Measurements from ENCODE around the gene FAM53B. TPM values are rescaled to one million over a fixed set of nuclear protein-coding genes. Genes with fewer than 3 reads are reported as not detected.

The FAM53B gene
- total and polyA plus RNA-seq, 2 experiments from 2014 or later = 2.1 to 10.1 TPM

DNA sequence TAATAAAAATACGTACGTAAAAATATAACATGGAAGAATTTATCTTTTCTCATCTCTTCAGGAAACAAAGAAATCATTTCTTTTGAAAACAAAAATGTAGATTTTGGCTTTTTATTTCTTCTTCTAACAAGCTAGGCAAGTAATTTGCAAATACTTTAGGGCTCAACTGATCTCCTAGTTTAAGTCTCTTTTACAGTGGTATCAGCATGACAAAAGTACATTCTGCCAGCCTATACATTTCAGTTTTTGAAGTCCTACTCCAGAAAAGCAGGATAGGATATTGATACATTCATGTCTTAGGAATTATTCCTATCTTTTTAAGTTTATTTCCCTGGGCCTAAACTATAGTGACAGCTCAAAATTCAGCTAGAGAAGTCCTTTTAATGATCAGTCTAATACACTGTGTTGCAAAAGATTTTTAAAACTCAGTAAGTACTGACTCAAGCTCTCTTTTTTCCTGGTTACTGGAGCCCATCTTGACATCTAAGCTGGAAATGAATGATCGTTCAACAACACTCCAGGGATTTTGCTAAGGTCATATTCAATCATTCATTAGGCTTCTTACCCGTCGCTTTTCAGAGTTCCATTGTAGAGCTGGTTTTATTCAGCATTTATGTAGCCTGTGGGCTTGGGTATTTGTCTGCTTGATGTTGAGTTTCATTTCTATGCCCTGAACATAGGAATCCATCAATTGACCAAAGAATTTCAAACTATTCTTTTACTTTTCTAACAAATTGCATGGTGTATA is 12.2 kb upstream of the FAM53B start:
- H3K27ac ChIP-seq = no peak overlapping the region
- no peaks in the 10 kb centered on the region for H3K9me2 ChIP-seq (ENCODE audit: insufficient read depth)
- no peaks in the 10 kb centered on the region for H3F3A ChIP-seq (ENCODE audit: insufficient read depth)
- H2AFZ ChIP-seq = no peak overlapping the region
- DNase-seq = no peak
- TF ChIP-seq EZH2phosphoT487 (IDR thresholded peaks at IDR 0.05; ENCODE audit: insufficient read depth, low read depth) = no peak
- H3K79me2 ChIP-seq (ENCODE audit: insufficient read depth) = peaks cover 5% of the 10 kb centered on the region; the same call in 1 of the 2 replicates
- no peaks in the 10 kb centered on the region for H3K9me3 ChIP-seq (ENCODE audit: low read depth)
- H3K36me3 ChIP-seq (ENCODE audit: low read depth) = peaks cover 38% of the 10 kb centered on the region
- no peak overlapping the region for H3K4me3 ChIP-seq
- WGBS, 2 experiments (ENCODE audit: low coverage in 1 of 2, low lambda C conversion rate in 2 of 2, missing lambda C conversion rate in 2 of 2) = 90 to 93% methylated on average over 5 of the region's 5 CpGs
- H3K4me1 ChIP-seq (ENCODE audit: insufficient read depth) = no peaks in the 10 kb centered on the region
- no peaks in the 10 kb centered on the region for H4K20me1 ChIP-seq (ENCODE audit: insufficient read depth)
- in situ Hi-C loops (cut with MboI) = no loop called here
- H3K27me3 ChIP-seq (replicated peaks; ENCODE audit: insufficient read depth) = no peaks in the 10 kb centered on the region
- no peak overlapping the region for H3K4me2 ChIP-seq (ENCODE audit: unreplicated experiment)
- H3K9ac ChIP-seq = no peak overlapping the region

DNA sequence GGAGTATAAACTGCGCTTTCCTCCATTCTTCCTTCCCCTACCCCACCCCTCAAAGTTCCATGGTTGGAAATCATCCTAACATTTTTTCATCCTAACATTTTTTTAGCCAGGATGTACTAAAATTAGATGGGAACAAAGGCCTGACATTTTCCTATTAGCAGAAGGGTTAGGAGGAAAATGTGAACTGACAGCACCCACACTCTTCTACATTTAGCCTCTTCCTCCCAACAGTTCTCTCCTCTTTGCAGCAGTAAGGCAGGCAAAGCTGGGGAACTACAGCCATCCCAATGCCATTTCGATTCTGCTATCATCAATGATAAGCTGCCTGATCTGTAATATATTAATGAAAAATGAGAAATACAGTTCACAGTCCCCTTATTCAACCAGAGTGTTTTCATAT is 11.4 kb upstream of the FAM53B start:
- Histone ChIP-seq H3K9ac (no peak overlapping the region), H3K9me2 (ENCODE audit: insufficient read depth) (no peaks in the 10 kb centered on the region), H4K20me1 (ENCODE audit: insufficient read depth) (no peaks in the 10 kb centered on the region), H3K4me3 (no peak overlapping the region), H3F3A (ENCODE audit: insufficient read depth) (no peaks in the 10 kb centered on the region), H3K36me3 (ENCODE audit: low read depth) (peaks cover 33% of the 10 kb centered on the region), H3K79me2 (ENCODE audit: insufficient read depth) (peaks cover 5% of the 10 kb centered on the region; the same call in 1 of the 2 replicates), H3K4me2 (ENCODE audit: unreplicated experiment) (no peak overlapping the region), H3K27ac (no peak overlapping the region), H3K27me3 (replicated peaks; ENCODE audit: insufficient read depth) (no peaks in the 10 kb centered on the region), H3K4me1 (ENCODE audit: insufficient read depth) (no peaks in the 10 kb centered on the region), H2AFZ (no peak overlapping the region), H3K9me3 (ENCODE audit: low read depth) (no peaks in the 10 kb centered on the region)
- no peak for TF ChIP-seq EZH2phosphoT487 (IDR thresholded peaks at IDR 0.05; ENCODE audit: insufficient read depth, low read depth)
- TF ChIP-seq EZH2 (IDR thresholded peaks at IDR 0.05; ENCODE audit: insufficient read depth, poor library complexity, severe bottlenecking) = no peak
- WGBS, 2 experiments (ENCODE audit: low coverage in 1 of 2, low lambda C conversion rate in 2 of 2, missing lambda C conversion rate in 2 of 2) = 94 to 95% methylated on average over 2 of the region's 2 CpGs
- no peak for DNase-seq
- in situ Hi-C loops (cut with MboI) = no loop called here

DNA sequence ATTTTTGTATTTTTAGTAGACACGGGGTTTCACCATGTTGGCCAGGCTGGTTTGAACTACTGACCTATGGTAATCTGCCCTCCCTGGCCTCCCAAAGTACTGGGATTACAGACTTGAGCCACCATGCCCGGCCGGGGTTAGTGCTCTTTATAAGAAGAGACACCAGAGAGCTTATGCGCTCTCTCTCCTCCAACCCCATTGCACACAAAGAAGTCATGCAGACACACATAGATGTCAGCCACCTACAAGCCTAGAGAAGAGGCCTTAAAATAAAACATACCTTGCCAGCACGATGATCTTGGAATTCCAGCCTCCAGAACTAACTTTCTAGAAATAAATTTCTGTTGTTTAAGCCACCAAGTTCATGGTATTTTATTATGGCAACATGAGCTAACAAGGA is 10.0 kb upstream of the FAM53B start:
- no peak overlapping the region for H3K4me3 ChIP-seq
- H3F3A ChIP-seq (ENCODE audit: insufficient read depth) = no peaks in the 10 kb centered on the region
- H3K27me3 ChIP-seq (replicated peaks; ENCODE audit: insufficient read depth) = no peaks in the 10 kb centered on the region
- no peaks in the 10 kb centered on the region for H3K9me3 ChIP-seq (ENCODE audit: low read depth)
- WGBS, 2 experiments (ENCODE audit: low coverage in 1 of 2, low lambda C conversion rate in 2 of 2, missing lambda C conversion rate in 2 of 2) = 98 to 100% methylated on average over 5 of the region's 5 CpGs
- no peaks in the 10 kb centered on the region for H3K9me2 ChIP-seq (ENCODE audit: insufficient read depth)
- peaks cover 23% of the 10 kb centered on the region for H3K36me3 ChIP-seq (ENCODE audit: low read depth)
- no peak overlapping the region for H3K27ac ChIP-seq
- TF ChIP-seq EZH2phosphoT487 (IDR thresholded peaks at IDR 0.05; ENCODE audit: insufficient read depth, low read depth) (no peak), EZH2 (IDR thresholded peaks at IDR 0.05; ENCODE audit: insufficient read depth, poor library complexity, severe bottlenecking) (no peak)
- H3K9ac ChIP-seq = no peak overlapping the region
- in situ Hi-C loops (cut with MboI) = no loop called here
- no peaks in the 10 kb centered on the region for H4K20me1 ChIP-seq (ENCODE audit: insufficient read depth)
- H3K79me2 ChIP-seq (ENCODE audit: insufficient read depth) = peaks cover 5% of the 10 kb centered on the region; the same call in 1 of the 2 replicates
- no peak overlapping the region for H3K4me2 ChIP-seq (ENCODE audit: unreplicated experiment)
- no peak for DNase-seq
- no peak overlapping the region for H2AFZ ChIP-seq
- H3K4me1 ChIP-seq (ENCODE audit: insufficient read depth) = no peaks in the 10 kb centered on the region

DNA sequence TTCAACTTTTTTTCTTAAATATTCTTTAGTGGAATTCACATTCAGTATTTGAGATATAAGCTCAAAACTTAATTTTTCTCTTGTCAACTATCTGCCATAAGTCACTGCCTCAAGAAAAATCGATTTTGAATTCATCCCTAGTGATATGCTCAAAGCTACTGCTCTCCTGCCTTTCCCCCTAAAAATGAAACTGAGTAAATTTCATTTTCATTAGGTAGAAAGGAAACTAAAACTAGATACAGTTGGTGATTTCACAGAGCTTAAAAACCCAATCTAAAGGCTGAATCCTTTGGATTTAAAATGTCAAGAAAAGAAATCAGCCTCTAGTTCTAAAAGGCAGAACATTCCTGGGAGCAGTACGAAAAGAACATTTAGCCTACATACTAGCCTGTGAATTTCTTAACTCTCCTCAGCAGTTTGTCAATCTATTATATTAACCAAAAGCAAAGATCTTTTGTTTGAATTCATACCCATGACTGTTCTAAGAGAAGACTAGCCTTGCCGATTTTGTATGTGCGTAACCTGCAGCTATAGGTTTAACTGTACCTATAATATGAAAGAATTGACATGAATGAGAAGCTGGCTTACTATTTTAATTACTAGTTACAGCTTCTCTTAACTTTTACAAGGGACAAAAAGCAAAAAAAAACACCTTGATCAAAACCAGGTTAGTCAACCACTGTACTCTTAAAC is 4.9 kb upstream of the FAM53B start:
- H3K36me3 ChIP-seq (ENCODE audit: low read depth) = peaks cover 12% of the 10 kb centered on the region; the same call in 1 of the 2 replicates
- DNase-seq = no peak
- WGBS, 2 experiments (ENCODE audit: low coverage in 1 of 2, low lambda C conversion rate in 2 of 2, missing lambda C conversion rate in 2 of 2) = 80 to 85% methylated on average over 4 of the region's 4 CpGs
- H3K27ac ChIP-seq = no peak overlapping the region
- H4K20me1 ChIP-seq (ENCODE audit: insufficient read depth) = no peaks in the 10 kb centered on the region
- H3K9me2 ChIP-seq (ENCODE audit: insufficient read depth) = no peaks in the 10 kb centered on the region
- H3K79me2 ChIP-seq (ENCODE audit: insufficient read depth) = no peaks in the 10 kb centered on the region
- no peak overlapping the region for H2AFZ ChIP-seq
- TF ChIP-seq EZH2phosphoT487 (IDR thresholded peaks at IDR 0.05; ENCODE audit: insufficient read depth, low read depth) (no peak), EZH2 (IDR thresholded peaks at IDR 0.05; ENCODE audit: insufficient read depth, poor library complexity, severe bottlenecking) (no peak)
- H3K27me3 ChIP-seq (replicated peaks; ENCODE audit: insufficient read depth) = no peaks in the 10 kb centered on the region
- H3K9me3 ChIP-seq (ENCODE audit: low read depth) = no peaks in the 10 kb centered on the region
- no peak overlapping the region for H3K4me3 ChIP-seq
- H3K9ac ChIP-seq = no peak overlapping the region
- H3F3A ChIP-seq (ENCODE audit: insufficient read depth) = peaks cover 27% of the 10 kb centered on the region
- H3K4me2 ChIP-seq (ENCODE audit: unreplicated experiment) = no peak overlapping the region
- H3K4me1 ChIP-seq (ENCODE audit: insufficient read depth) = peaks cover 18% of the 10 kb centered on the region
- in situ Hi-C loops (cut with MboI) = loop anchor here (10.0 kb wide), 1 partner anchor 214 kb away; no protein-coding TSS in a partner anchor
